Hepatocyte (in vitro differentiated cells): ENCODE data around the gene OGFR. TPM values are rescaled to one million over a fixed set of nuclear protein-coding genes. Genes with fewer than 3 reads are reported as not detected.

Source experiments
- DNase-seq: peaks from one replicate; pipeline ENCODE4 v3.0.0-alpha.2; 2016; ENCODE audit warnings: low spot score
- H2AFZ ChIP-seq: fragments of 200-600 bp; sonication (generic); 2 replicates; pipeline ENCODE4 v1.6.0; 2016; ENCODE audit warnings: antibody characterized with exemption, mild to moderate bottlenecking
- H3K27ac ChIP-seq: fragments of 200-600 bp; sonication (generic); 2 replicates; pipeline ENCODE4 v1.5.1; 2016; ENCODE audit warnings: mild to moderate bottlenecking
- H3K27me3 ChIP-seq: fragments of 200-600 bp; sonication (generic); 2 replicates; pipeline ENCODE4 v1.6.1; 2016
- H3K36me3 ChIP-seq: fragments of 200-600 bp; sonication (generic); replicated peaks from 2 replicates; pipeline ENCODE4 v1.5.1; 2016; ENCODE audit warnings: low read depth; ENCODE audit not compliant: insufficient read depth
- H3K4me1 ChIP-seq: fragments of 200-600 bp; sonication (generic); 2 replicates; pipeline ENCODE4 v1.5.1; 2016; ENCODE audit warnings: mild to moderate bottlenecking, moderate library complexity; ENCODE audit not compliant: insufficient read depth
- H3K4me2 ChIP-seq: fragments of 200-600 bp; sonication (generic); 2 replicates; pipeline ENCODE4 v1.6.0; 2016
- H3K4me3 ChIP-seq: fragments of 200-600 bp; sonication (generic); 2 replicates; pipeline ENCODE4 v1.5.1; 2016; ENCODE audit warnings: mild to moderate bottlenecking
- H3K79me2 ChIP-seq: fragments of 200-600 bp; sonication (generic); 2 replicates; pipeline ENCODE4 v1.6.0; 2017; ENCODE audit warnings: mild to moderate bottlenecking
- H3K9me2 ChIP-seq: fragments of 200-600 bp; sonication (generic); replicated peaks from 2 replicates; pipeline ENCODE4 v1.6.0; 2017; ENCODE audit warnings: mild to moderate bottlenecking; ENCODE audit not compliant: insufficient read depth
- H3K9me3 ChIP-seq: fragments of 200-600 bp; sonication (generic); 2 replicates; pipeline ENCODE4 v1.5.1; 2016; ENCODE audit warnings: low read depth, mild to moderate bottlenecking
- H4K20me1 ChIP-seq: fragments of 200-600 bp; sonication (generic); 2 replicates; pipeline ENCODE4 v1.6.0; 2016; ENCODE audit warnings: mild to moderate bottlenecking; ENCODE audit not compliant: insufficient read depth, poor library complexity, severe bottlenecking
- CTCF ChIP-seq: fragments of 200-600 bp; sonication (generic); IDR thresholded peaks from 2 replicates; pipeline ENCODE4 v1.5.1; 2016; ENCODE audit warnings: antibody characterized with exemption, mild to moderate bottlenecking; ENCODE audit not compliant: poor library complexity
- EZH2 ChIP-seq: fragments of 200-600 bp; sonication (generic); IDR thresholded peaks from 2 replicates; pipeline ENCODE4 v1.6.1; 2016; ENCODE audit warnings: antibody characterized with exemption, mild to moderate bottlenecking, borderline replicate concordance
- EZH2phosphoT487 ChIP-seq: fragments of 200-600 bp; sonication (generic); IDR thresholded peaks from one replicate; pipeline ENCODE4 v1.6.1; 2018; ENCODE audit warnings: antibody characterized with exemption, mild to moderate bottlenecking, low read depth, moderate library complexity; ENCODE audit not compliant: unreplicated experiment, severe bottlenecking
- WGBS: methylation state at CpG from one replicate; pipeline ENCODE4 v1.1.6; 2016; ENCODE audit warnings: low lambda C conversion rate; ENCODE audit errors: missing lambda C conversion rate; 5-methylcytosine and 5-hydroxymethylcytosine counted together
- polyA plus RNA-seq: library from polyadenylated mRNA; unstranded; fragments of >200 nt; fragmentation: Nextera tagmentation; extraction: Ambion mirVana; gene quantifications from 2 replicates; pipeline ENCODE4 v1.2.1, GENCODE V29; 2016
- total RNA-seq: library from RNA; depleted of rRNA; stranded (reverse); fragments of >200 nt; gene quantifications from 2 replicates; pipeline ENCODE4 v1.2.3, GENCODE V29; 2014

Gene OGFR
- total and polyA plus RNA-seq, 2 experiments from 2014 or later, result 47.6 to 80.8 TPM

- no peak overlapping the region for H3K4me3 ChIP-seq
- no peak overlapping the region for H3K27ac ChIP-seq
- 85% methylated on average over 21 of the region's 23 CpGs for WGBS
- no peak overlapping the region for H2AFZ ChIP-seq
- no peak overlapping the region for H3K4me2 ChIP-seq
- no peaks in the 10 kb centered on the region for H3K36me3 ChIP-seq
- H3K9me3 ChIP-seq, result no peaks in the 10 kb centered on the region
- H3K27me3 ChIP-seq, result peaks cover 19% of the 10 kb centered on the region
- no peaks in the 10 kb centered on the region for H3K9me2 ChIP-seq
- TF ChIP-seq EZH2 (no peak), CTCF (no peak), EZH2phosphoT487 (no peak)
- no peaks in the 10 kb centered on the region for H4K20me1 ChIP-seq
- peaks cover 45% of the 10 kb centered on the region for H3K4me1 ChIP-seq
- no peaks in the 10 kb centered on the region for H3K79me2 ChIP-seq
- no peak for DNase-seq
Observed at GRCh38 chr20:62820208-62820961, 15.8 kb downstream of the OGFR start.

GRCh38 chr20:62820962-62821725, 16.5 kb downstream of the OGFR start:
- WGBS, result 91% methylated on average over 18 of the region's 19 CpGs
- Histone ChIP-seq H2AFZ (no peak overlapping the region), H3K27me3 (peaks cover 12% of the 10 kb centered on the region), H3K9me2 (no peaks in the 10 kb centered on the region), H4K20me1 (no peaks in the 10 kb centered on the region), H3K36me3 (no peaks in the 10 kb centered on the region), H3K27ac (no peak overlapping the region), H3K4me1 (peaks cover 37% of the 10 kb centered on the region), H3K9me3 (no peaks in the 10 kb centered on the region), H3K79me2 (no peaks in the 10 kb centered on the region), H3K4me3 (no peak overlapping the region), H3K4me2 (no peak overlapping the region)
- no peak for DNase-seq
- TF ChIP-seq EZH2 (no peak), CTCF (no peak), EZH2phosphoT487 (no peak)

GRCh38 chr20:62821726-62822210, 17.1 kb downstream of the OGFR start:
- Histone ChIP-seq H3K9me2 (no peaks in the 10 kb centered on the region), H3K27ac (no peak overlapping the region), H3K79me2 (no peaks in the 10 kb centered on the region), H3K27me3 (peaks cover 5% of the 10 kb centered on the region), H3K4me3 (no peak overlapping the region), H3K4me2 (no peak overlapping the region), H4K20me1 (no peaks in the 10 kb centered on the region), H3K9me3 (no peaks in the 10 kb centered on the region), H3K4me1 (peaks cover 32% of the 10 kb centered on the region), H2AFZ (no peak overlapping the region), H3K36me3 (no peaks in the 10 kb centered on the region)
- WGBS, result 92% methylated on average over 10 of the region's 12 CpGs
- DNase-seq, result no peak
- TF ChIP-seq EZH2phosphoT487 (no peak), EZH2 (no peak), CTCF (no peak)
